ENCODE results near the gene PTPRM. TPM values are rescaled to one million over a fixed set of nuclear protein-coding genes. Genes with fewer than 3 reads are reported as not detected.

Gene PTPRM
- total RNA-seq, 1 donor from 2014 or later = 71.3 TPM

- H3K9me3 Mint-ChIP-seq = no peaks in the 10 kb centered on the region
- H3K27me3 Mint-ChIP-seq (ENCODE audit: low read depth) = no peaks in the 10 kb centered on the region
- H3K4me3 Mint-ChIP-seq = no peak overlapping the region
- DNase-seq (ENCODE audit: low spot score in 2 of 2, unreplicated experiment in 2 of 2) = no peak
- H3K27ac Mint-ChIP-seq = no peak overlapping the region
- H3K4me1 Mint-ChIP-seq = peaks cover 10% of the 10 kb centered on the region
- H3K36me3 Mint-ChIP-seq = no peaks in the 10 kb centered on the region
- TF ChIP-seq, protein P1, sequence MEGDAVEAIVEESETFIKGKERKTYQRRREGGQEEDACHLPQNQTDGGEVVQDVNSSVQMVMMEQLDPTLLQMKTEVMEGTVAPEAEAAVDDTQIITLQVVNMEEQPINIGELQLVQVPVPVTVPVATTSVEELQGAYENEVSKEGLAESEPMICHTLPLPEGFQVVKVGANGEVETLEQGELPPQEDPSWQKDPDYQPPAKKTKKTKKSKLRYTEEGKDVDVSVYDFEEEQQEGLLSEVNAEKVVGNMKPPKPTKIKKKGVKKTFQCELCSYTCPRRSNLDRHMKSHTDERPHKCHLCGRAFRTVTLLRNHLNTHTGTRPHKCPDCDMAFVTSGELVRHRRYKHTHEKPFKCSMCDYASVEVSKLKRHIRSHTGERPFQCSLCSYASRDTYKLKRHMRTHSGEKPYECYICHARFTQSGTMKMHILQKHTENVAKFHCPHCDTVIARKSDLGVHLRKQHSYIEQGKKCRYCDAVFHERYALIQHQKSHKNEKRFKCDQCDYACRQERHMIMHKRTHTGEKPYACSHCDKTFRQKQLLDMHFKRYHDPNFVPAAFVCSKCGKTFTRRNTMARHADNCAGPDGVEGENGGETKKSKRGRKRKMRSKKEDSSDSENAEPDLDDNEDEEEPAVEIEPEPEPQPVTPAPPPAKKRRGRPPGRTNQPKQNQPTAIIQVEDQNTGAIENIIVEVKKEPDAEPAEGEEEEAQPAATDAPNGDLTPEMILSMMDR (IDR thresholded peaks at IDR 0.05; ENCODE audit: unreplicated experiment) = no peak
These were observed 721.5 kb downstream of the PTPRM start for GRCh38 chr18:8288472-8289195.

DNA sequence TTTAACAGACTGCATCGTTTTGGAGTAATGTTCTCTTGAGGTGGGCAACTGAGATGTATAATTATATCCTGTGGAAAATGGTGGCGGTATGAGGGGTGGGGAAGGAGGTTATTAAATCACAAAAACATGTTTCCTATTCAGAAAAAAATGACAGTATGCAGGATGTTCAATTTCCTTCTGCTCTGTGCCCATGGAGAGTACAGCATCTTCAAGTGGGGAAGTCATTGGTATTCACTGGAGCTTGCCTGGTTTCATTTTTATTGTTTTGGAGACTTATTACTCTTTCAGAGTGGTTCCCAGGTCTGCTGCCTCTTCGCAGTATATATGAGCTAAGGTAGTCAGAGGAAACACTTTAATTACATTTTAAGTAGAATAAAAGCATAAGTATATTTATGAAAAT, 723.3 kb downstream of the PTPRM start:
- H3K27me3 Mint-ChIP-seq (ENCODE audit: low read depth) = no peaks in the 10 kb centered on the region
- no peak overlapping the region for H3K27ac Mint-ChIP-seq
- no peak overlapping the region for H3K4me3 Mint-ChIP-seq
- TF ChIP-seq, protein P1 (IDR thresholded peaks at IDR 0.05; ENCODE audit: unreplicated experiment) = no peak
- no peak for DNase-seq (ENCODE audit: low spot score in 2 of 2, unreplicated experiment in 2 of 2)
- H3K4me1 Mint-ChIP-seq = peaks cover 5% of the 10 kb centered on the region
- H3K9me3 Mint-ChIP-seq = no peaks in the 10 kb centered on the region
- no peaks in the 10 kb centered on the region for H3K36me3 Mint-ChIP-seq

DNA sequence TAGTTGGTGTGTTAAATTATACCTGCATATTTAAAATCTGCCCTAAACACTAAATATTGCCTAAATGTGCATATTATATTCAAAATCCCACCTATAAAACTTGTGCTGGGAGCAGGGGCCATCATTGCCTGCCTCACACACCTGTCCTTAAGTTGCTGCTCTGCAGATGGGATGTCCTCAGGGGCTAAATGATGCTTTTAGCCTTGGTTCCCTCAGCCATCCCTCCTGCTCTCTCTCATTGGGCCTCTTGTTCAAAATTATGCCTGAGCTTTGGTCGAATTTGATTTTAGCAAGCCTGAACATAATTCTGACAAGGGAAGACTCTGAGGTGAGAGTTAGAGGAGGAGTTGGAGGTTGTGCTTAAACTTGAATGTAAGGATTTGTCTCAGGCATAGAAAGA, 723.8 kb downstream of the PTPRM start:
- no peaks in the 10 kb centered on the region for H3K9me3 Mint-ChIP-seq
- TF ChIP-seq, protein P1 (IDR thresholded peaks at IDR 0.05; ENCODE audit: unreplicated experiment) = no peak
- H3K36me3 Mint-ChIP-seq = no peaks in the 10 kb centered on the region
- H3K4me3 Mint-ChIP-seq = no peak overlapping the region
- H3K4me1 Mint-ChIP-seq = peaks cover 5% of the 10 kb centered on the region
- no peak overlapping the region for H3K27ac Mint-ChIP-seq
- DNase-seq (ENCODE audit: low spot score in 2 of 2, unreplicated experiment in 2 of 2) = no peak
- H3K27me3 Mint-ChIP-seq (ENCODE audit: low read depth) = no peaks in the 10 kb centered on the region

DNA sequence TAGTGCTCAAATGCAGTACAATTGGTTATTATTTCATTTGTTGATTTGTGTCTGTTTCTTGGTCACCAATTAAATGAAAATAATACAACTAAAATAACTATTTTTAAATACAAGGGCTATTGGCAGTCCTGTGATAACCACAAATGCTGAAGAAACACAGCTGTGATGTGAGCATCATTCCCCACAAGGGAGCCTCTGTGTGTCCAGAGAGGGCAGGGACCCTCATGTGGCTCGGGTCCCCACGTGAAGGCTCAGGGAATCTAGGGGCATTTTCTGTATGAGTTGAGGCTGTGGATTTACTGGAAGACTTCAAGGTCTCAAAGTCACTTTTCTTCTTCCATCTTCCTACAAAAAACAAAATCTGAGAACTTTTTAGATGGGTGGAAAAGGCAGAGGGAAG, 726.1 kb downstream of the PTPRM start:
- no peak for DNase-seq (ENCODE audit: low spot score in 2 of 2, unreplicated experiment in 2 of 2)
- Mint-ChIP-seq H3K4me3 (no peak overlapping the region), H3K9me3 (no peaks in the 10 kb centered on the region), H3K27me3 (ENCODE audit: low read depth) (no peaks in the 10 kb centered on the region), H3K36me3 (no peaks in the 10 kb centered on the region), H3K27ac (no peak overlapping the region), H3K4me1 (no peaks in the 10 kb centered on the region)
- TF ChIP-seq, protein P1 (IDR thresholded peaks at IDR 0.05; ENCODE audit: unreplicated experiment) = no peak

GRCh38 chr18:8296886-8297616, 729.9 kb downstream of the PTPRM start:
- Mint-ChIP-seq H3K27me3 (ENCODE audit: low read depth) (no peaks in the 10 kb centered on the region), H3K9me3 (no peaks in the 10 kb centered on the region), H3K4me1 (no peaks in the 10 kb centered on the region), H3K36me3 (no peaks in the 10 kb centered on the region), H3K27ac (no peak overlapping the region), H3K4me3 (no peak overlapping the region)
- TF ChIP-seq, protein P1 (IDR thresholded peaks at IDR 0.05; ENCODE audit: unreplicated experiment) = no peak
- no peak for DNase-seq (ENCODE audit: low spot score in 2 of 2, unreplicated experiment in 2 of 2)
